ENCODE measurements around the gene KIF16B.

Gene KIF16B

GRCh38 chr20:16362642-16363041, 210.6 kb downstream of the KIF16B start (continued):
- TF ChIP-seq PRDM2 (tag by site-specific recombination; IDR thresholded peaks at IDR 0.05; ENCODE audit: borderline replicate concordance): no peak
- TF ChIP-seq ZNF112 (tag by site-specific recombination; IDR thresholded peaks at IDR 0.05): no peak
- TF ChIP-seq ZNF626 (tag by site-specific recombination; IDR thresholded peaks at IDR 0.05): no peak
- no peak for TF ChIP-seq ZNF549 (tag by site-specific recombination; IDR thresholded peaks at IDR 0.05)
- TF ChIP-seq ZBTB17 (tag by site-specific recombination; IDR thresholded peaks at IDR 0.05): no peak
- TF ChIP-seq ZNF777 (tag by site-specific recombination; IDR thresholded peaks at IDR 0.05; ENCODE audit: borderline replicate concordance): no peak
- TF ChIP-seq ZNF518A (tag by site-specific recombination; conservative IDR thresholded peaks at IDR 0.05; ENCODE audit: low read depth): no peak
- TF ChIP-seq KLF7 (tag by site-specific recombination; IDR thresholded peaks at IDR 0.05; ENCODE audit: borderline replicate concordance): no peak
- TF ChIP-seq ZNF654 (tag by site-specific recombination; IDR thresholded peaks at IDR 0.05; ENCODE audit: low read depth): no peak
- TF ChIP-seq ZNF302 (tag by site-specific recombination; IDR thresholded peaks at IDR 0.05; ENCODE audit: low read depth): no peak

DNA sequence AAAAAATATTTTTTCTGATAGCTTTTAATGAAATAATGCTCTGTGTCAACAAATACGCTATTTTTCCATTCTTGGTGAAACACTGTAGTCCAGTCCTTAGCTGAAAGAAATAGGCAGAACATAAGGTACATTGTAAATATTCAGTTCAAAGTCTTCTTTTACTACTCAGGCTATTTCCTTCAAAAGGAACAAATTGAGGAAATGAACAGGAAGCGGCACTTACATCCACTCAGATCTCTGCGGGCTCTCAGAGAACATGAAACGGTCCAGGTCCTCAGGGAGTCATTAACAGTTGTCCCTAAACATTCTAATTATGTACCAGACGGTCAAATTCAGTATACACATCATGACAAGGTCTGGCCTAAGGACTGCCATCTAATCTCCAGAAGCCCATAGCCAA, 212.6 kb downstream of the KIF16B start:
- ChIA-PET CTCF (no interaction called here), POLR2A (no interaction called here)
- Histone ChIP-seq H3K36me3 (ENCODE audit: control insufficient read depth in 2 of 2, insufficient read depth in 1 of 2, low read length in 2 of 2) (peaks cover 0 to 4% of the 10 kb centered on the region in 2 experiments; a peak in 1 of 3 replicates), H3K4me3 (ENCODE audit: low read depth, low read length) (no peak overlapping the region), H3K4me1 (ENCODE audit: control insufficient read depth, insufficient read depth, low read length) (no peaks in the 10 kb centered on the region), H3K9me3 (ENCODE audit: control insufficient read depth, insufficient read depth, low read depth, low read length) (no peaks in the 10 kb centered on the region), H3K27ac (ENCODE audit: extremely low read depth, low read depth, low read length) (no peak overlapping the region)
- no peak for TF ChIP-seq SCRT1 (tag by site-specific recombination; IDR thresholded peaks at IDR 0.05; ENCODE audit: borderline replicate concordance)
- TF ChIP-seq ZNF670 (tag by site-specific recombination; IDR thresholded peaks at IDR 0.05; ENCODE audit: low read depth): no peak
- TF ChIP-seq TCF7L2 (IDR thresholded peaks at IDR 0.05; ENCODE audit: borderline replicate concordance, low read depth, low read length): peak; percentile 36; the same call in 1 of the 2 replicates

DNA sequence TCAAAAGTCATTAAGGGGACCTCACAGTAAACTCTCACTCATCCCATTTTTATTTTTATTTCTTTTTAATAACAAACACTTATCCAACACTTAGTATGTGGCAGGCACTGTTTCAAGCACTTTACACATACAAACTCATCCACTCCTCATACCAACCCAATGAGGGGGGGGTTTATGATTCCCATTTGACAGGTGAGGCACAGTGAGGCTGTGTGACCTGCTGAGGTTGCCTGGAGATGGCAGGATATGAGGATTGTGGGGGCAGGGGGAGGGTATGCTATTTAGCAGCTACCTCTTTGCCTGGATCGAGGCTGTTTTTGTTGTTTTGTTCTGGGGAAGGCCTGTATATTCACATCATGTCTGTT, 219.8 kb downstream of the KIF16B start:
- TF ChIP-seq KLF16 (tag by site-specific recombination; IDR thresholded peaks at IDR 0.05): no peak
- TF ChIP-seq HOXD13 (CRISPR knock-in tag; IDR thresholded peaks at IDR 0.05; ENCODE audit: borderline replicate concordance): no peak
- no peak for TF ChIP-seq INSM2 (tag by site-specific recombination; IDR thresholded peaks at IDR 0.05)
- Histone ChIP-seq H3K36me3 (ENCODE audit: control insufficient read depth in 2 of 2, insufficient read depth in 1 of 2, low read length in 2 of 2) (no peaks in the 10 kb centered on the region), H3K4me3 (ENCODE audit: low read depth, low read length) (no peak overlapping the region), H3K27ac (ENCODE audit: extremely low read depth, low read depth, low read length) (no peak overlapping the region), H3K9me3 (ENCODE audit: control insufficient read depth, insufficient read depth, low read depth, low read length) (no peaks in the 10 kb centered on the region), H3K4me1 (ENCODE audit: control insufficient read depth, insufficient read depth, low read length) (no peaks in the 10 kb centered on the region)
- CTCF ChIA-PET: no interaction called here
- POLR2A ChIA-PET: no interaction called here

Measured in HEK293 (cell line).